NCI-H2227 (cell line): ENCODE measurements around the gene GON7.
"Not testable (repeated sequence)": the region's sequence is repeated elsewhere in the genome, so short reads cannot be mapped to it uniquely, and the experiment has no call there.

Source experiments
- DNase-seq: peaks from one replicate; lab custom pipeline; 2025; ENCODE audit not compliant: unreplicated experiment; lab: John Stamatoyannopoulos, UW

GON7 gene

DNA sequence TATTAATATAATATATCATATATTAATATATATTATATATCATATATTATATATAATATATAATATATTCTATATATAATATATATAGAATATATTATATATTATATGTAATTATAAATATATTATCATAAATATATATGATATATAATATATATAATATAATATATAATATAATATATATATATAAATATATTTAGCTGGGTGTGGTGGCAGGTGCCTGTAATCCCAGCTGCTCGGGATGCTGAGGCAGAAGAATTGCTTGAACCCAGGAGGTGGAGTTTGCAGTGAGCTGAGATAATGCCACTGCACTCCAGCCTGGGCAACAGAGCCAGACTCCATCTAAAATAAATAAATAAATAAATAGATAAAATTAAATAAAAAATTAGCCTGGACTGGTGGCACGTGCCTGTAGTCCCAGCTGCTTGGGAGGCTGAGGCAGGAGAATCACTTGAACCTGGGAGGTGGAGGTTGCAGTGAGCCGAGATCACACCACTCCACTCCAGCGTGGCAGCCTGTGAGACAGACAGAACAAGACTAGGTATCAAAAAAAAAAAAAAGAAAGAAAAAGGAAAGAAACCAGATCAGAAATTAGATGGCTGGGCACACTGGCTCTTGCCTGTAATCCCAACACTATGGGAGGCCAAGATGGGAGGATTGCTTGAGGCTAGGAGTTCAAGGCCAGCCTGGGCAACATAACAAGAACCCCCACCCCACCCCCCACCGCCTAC, 47.1 kb downstream of the GON7 start:
- not testable (repeated sequence) for DNase-seq

DNA sequence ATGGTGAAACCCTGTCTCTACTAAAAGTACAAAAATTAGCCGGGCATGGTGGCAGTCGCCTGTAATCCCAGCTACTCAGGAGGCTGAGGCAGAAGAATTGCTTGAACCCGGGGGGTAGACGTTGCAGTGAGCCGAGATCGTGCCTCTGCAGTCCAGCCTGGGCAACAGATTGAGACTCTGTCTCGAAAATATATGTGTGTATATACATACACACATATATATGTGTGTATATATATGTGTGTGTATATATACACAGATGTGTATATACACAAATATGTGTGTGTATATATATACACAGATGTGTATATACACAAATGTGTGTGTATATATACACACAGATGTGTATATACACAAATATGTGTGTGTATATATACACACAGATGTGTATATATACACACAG, 48.5 kb downstream of the GON7 start:
- DNase-seq = not testable (repeated sequence)

DNA sequence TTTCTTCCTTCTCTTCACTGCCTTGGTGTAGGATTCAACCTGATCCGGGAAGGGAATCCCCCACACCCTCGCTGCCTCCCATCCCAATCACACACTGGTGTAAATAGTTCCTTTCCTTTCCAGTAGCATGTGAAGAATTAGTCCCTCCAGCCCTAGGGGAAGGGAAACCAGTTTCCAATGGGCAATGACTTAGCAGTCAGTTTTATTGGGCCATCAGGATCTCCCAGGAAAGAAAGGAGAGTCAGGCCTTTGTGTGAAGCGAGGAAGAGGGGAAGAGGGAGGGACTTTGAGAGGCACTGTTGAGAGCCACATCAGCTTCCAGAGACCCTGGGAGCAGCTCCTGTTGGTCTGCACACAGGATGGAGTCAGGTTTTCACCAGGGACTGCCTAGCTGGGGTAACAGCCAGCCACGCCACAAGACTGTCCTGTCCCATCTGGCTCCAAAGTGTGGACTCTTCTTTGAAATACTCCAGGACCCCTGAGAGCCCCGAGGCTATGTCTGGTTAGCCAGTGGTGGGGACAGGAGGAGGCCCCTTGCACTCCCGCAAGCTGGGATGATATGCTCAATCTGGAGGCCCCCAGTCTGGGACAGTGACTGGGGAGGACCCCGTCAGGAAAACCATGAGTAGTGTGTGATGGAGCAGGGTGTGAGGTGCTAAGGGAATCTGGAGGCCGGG, 50.0 kb downstream of the GON7 start:
- DNase-seq = no peak

DNA sequence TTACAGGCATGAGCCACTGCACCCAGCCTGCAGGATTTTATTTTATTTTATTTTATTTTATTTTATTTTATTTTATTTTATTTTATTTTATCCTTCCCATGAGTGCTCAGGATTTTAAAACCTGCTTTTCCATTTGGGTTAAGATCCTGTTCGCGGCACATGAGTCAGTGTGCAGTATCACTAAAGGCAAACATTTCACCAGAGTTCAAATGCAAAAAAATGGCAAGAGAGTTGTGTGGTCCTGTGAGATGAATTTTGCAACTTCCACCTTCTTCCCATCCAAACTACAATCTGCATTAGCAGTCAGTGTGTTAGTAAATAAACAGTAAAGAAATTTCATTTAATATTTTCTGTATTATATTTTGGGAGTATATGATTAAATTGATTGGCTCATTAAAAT, 51.2 kb downstream of the GON7 start:
- DNase-seq = no peak

DNA sequence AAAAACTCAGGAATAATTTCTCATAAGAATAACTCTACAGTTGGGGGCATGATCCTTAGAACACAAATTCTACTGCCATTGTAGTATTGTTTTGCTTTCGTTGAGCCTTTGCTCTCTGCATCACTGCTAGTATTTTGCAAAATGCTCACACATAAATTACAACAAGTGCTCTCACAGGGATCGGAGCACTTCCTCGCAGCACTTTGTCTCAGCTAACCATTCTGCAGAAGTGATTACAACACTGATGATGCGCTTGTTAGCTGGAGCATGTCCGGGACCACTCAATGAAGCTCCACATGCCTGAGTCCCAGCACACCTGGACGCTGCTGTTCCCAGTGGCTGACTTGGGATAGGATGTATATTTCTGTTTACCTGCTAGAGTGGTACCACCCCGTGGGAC, 53.7 kb downstream of the GON7 start:
- no peak for DNase-seq
